ENCODE results near the gene TSPAN7.

DNA sequence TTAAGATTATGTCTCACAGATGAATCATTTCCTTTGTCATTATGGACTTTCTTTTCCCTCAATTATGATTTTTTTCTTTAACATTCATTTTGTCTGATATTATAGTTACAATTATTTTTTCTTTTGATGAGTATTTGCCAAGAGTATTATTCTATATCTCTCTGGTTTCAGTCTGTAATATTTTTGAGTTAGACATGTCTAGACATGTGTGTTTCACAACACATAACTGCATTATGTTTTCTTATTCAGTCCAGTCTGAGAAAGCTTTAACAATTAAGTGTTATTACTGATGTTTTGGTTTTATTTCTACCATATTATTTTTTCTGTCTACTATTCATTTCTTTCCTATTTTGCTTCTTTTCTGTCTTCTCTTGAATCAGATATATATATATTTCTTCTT lies 131.6 kb downstream of the TSPAN7 start:
- no peak for TF ChIP-seq BHLHE40 (IDR thresholded peaks at IDR 0.05; ENCODE audit: low read depth, low read length)
- TF ChIP-seq, protein P1, sequence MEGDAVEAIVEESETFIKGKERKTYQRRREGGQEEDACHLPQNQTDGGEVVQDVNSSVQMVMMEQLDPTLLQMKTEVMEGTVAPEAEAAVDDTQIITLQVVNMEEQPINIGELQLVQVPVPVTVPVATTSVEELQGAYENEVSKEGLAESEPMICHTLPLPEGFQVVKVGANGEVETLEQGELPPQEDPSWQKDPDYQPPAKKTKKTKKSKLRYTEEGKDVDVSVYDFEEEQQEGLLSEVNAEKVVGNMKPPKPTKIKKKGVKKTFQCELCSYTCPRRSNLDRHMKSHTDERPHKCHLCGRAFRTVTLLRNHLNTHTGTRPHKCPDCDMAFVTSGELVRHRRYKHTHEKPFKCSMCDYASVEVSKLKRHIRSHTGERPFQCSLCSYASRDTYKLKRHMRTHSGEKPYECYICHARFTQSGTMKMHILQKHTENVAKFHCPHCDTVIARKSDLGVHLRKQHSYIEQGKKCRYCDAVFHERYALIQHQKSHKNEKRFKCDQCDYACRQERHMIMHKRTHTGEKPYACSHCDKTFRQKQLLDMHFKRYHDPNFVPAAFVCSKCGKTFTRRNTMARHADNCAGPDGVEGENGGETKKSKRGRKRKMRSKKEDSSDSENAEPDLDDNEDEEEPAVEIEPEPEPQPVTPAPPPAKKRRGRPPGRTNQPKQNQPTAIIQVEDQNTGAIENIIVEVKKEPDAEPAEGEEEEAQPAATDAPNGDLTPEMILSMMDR (IDR thresholded peaks at IDR 0.05), result no peak
- no peak for TF ChIP-seq MYC (IDR thresholded peaks at IDR 0.05; ENCODE audit: borderline replicate concordance, low read length)

Measured in A549 (cell line).